T-helper 22 cell (primary cell): ENCODE measurements around the gene MAP6.
"Not testable (repeated sequence)": the region's sequence is repeated elsewhere in the genome, so short reads cannot be mapped to it uniquely, and the experiment has no call there.

ENCODE experiments used
- DNase-seq: peaks from one replicate; pipeline ENCODE4 v3.0.0-alpha.2; 2020; ENCODE audit warnings: low read depth

MAP6 gene

GRCh38 chr11:75668451-75669297, at the start of gene MAP6:
Gene MAP6 (minus strand): TSS chr11:75669038. CDS start chr11:75668369, 669 bp downstream.
- no peak for DNase-seq

GRCh38 chr11:75717608-75718418, 49.0 kb upstream of the MAP6 start, which contains the start of gene MOGAT2:
Gene MOGAT2 (plus strand): TSS chr11:75717838. CDS start chr11:75717889, 51 bp downstream.
- DNase-seq, result no peak

GRCh38 chr11:75716659-75717058, 47.8 kb upstream of the MAP6 start:
- no peak for DNase-seq

- no peak for DNase-seq
These were observed 46.9 kb upstream of the MAP6 start for GRCh38 chr11:75715688-75716087.

- DNase-seq, result no peak
These were observed 45.4 kb upstream of the MAP6 start for GRCh38 chr11:75714211-75714610.

GRCh38 chr11:75706260-75706729, 37.5 kb upstream of the MAP6 start:
- peak; percentile 23 for DNase-seq

- DNase-seq, result no peak
These were observed 36.7 kb upstream of the MAP6 start for GRCh38 chr11:75705541-75705940.

- no peak for DNase-seq
These were observed 34.9 kb upstream of the MAP6 start for GRCh38 chr11:75703695-75704237.

GRCh38 chr11:75700940-75701339, 32.1 kb upstream of the MAP6 start:
- DNase-seq, result no peak

GRCh38 chr11:75697906-75698581, 29.2 kb upstream of the MAP6 start:
- no peak for DNase-seq

- DNase-seq, result no peak
These were observed 23.0 kb upstream of the MAP6 start for GRCh38 chr11:75691804-75692203.

- no peak for DNase-seq
These were observed 21.2 kb upstream of the MAP6 start for GRCh38 chr11:75689863-75690609.

GRCh38 chr11:75683856-75684255, 15.0 kb upstream of the MAP6 start:
- not testable (repeated sequence) for DNase-seq

GRCh38 chr11:75679566-75679965, 10.7 kb upstream of the MAP6 start:
- no peak for DNase-seq

GRCh38 chr11:75678620-75679259, 9.9 kb upstream of the MAP6 start:
- no peak for DNase-seq

- DNase-seq, result no peak
These were observed 9.1 kb upstream of the MAP6 start for GRCh38 chr11:75677909-75678308.

- no peak for DNase-seq
These were observed 8.4 kb upstream of the MAP6 start for GRCh38 chr11:75677275-75677674.

GRCh38 chr11:75673977-75674582, 5.2 kb upstream of the MAP6 start:
- no peak for DNase-seq

- DNase-seq, result no peak
These were observed 897 bp downstream of the MAP6 start for GRCh38 chr11:75667831-75668450.
